Sigmoid colon (tissue), 7 donors: ENCODE data around the gene BRSK2. TPM values are rescaled to one million over a fixed set of nuclear protein-coding genes. Genes with fewer than 3 reads are reported as not detected.
"Not testable (repeated sequence)": the region's sequence is repeated elsewhere in the genome, so short reads cannot be mapped to it uniquely, and the experiment has no call there.

Experiments
- DNase-seq: peaks from one replicate; pipeline ENCODE4 v3.0.0-alpha.2; 2019
- H3K27ac ChIP-seq, 4 donors: fragments of 200-600 bp; sonication (generic); one replicate each; pipeline ENCODE4 v1.5.1; 2016 to 2019; ENCODE audit warnings: mild to moderate bottlenecking in 1 of 4
- H3K27me3 ChIP-seq, 3 donors: fragments of 200-600 bp; sonication (generic); one replicate each; pipeline ENCODE4 v1.5.1; 2019; ENCODE audit warnings: mild to moderate bottlenecking in 1 of 3
- H3K36me3 ChIP-seq, 4 donors: fragments of 200-600 bp; sonication (generic); one replicate each; pipeline ENCODE4 v1.5.1; 2016 to 2019
- H3K4me1 ChIP-seq, 4 donors: fragments of 200-600 bp; sonication (generic); one replicate each; pipeline ENCODE4 v1.5.1; 2017 to 2019
- H3K4me3 ChIP-seq, 4 donors: fragments of 200-600 bp; sonication (generic); one replicate each; pipeline ENCODE4 v1.5.1; 2017 to 2019; ENCODE audit warnings: mild to moderate bottlenecking in 2 of 4, moderate library complexity in 1 of 4
- H3K9me3 ChIP-seq, 4 donors: fragments of 200-600 bp in 3 of 4; sonication (generic) in 3 of 4; one replicate each; pipeline versions ENCODE4 v1.5.1 to v1.6.1; 2013 to 2019
- CTCF ChIP-seq, 4 experiments: fragments of 450-650 bp in 3 of 4; fragments of 200-600 bp in 1 of 4; IDR thresholded peaks; one replicate each; pipeline ENCODE4 v1.5.1; 2016 to 2019; ENCODE audit warnings: antibody characterized with exemption in 4 of 4, mild to moderate bottlenecking in 3 of 4, moderate library complexity in 2 of 4
- EP300 ChIP-seq, 4 donors: sonication (generic); formaldehyde crosslinking; IDR thresholded peaks; one replicate each; pipeline ENCODE4 v1.6.1; 2017; ENCODE audit warnings: antibody characterized with exemption in 4 of 4
- POLR2A ChIP-seq, 2 donors: fragments of 450-650 bp; IDR thresholded peaks; one replicate each; pipeline ENCODE4 v1.6.1; 2016; ENCODE audit warnings: antibody characterized with exemption in 2 of 2, mild to moderate bottlenecking in 2 of 2, moderate library complexity in 2 of 2
- POLR2AphosphoS5 ChIP-seq, 4 donors: sonication (generic); formaldehyde crosslinking; IDR thresholded peaks; one replicate each; pipeline ENCODE4 v1.6.1; 2017; ENCODE audit warnings: antibody characterized with exemption in 4 of 4
- WGBS, 2 donors: extraction: QIAGEN DNeasy Blood & Tissue Kit; methylation state at CpG; one replicate each; pipeline ENCODE4 v1.1.7; 2013; 5-methylcytosine and 5-hydroxymethylcytosine counted together
- intact Hi-C: fragments of 100-400 bp; cut with DNase I; formaldehyde crosslinking; loops from one replicate; pipeline ENCODE4 v1.15.1; 2023
- polyA plus RNA-seq, 3 donors: library from polyadenylated mRNA; stranded (reverse); fragments of 200-250 nt; gene quantifications; one replicate each; pipeline ENCODE4 v1.2.3, GENCODE V29; 2013
- total RNA-seq, 4 donors: library from RNA; depleted of rRNA; stranded (reverse); fragments of >200 nt; gene quantifications; one replicate each; pipeline ENCODE4 v1.1.0, GENCODE V29; 2016
- donor health status: healthy with polysubstance abuse.
- donor health status: Bipolar disorder and iron deficiency.
- donor health status: healthy.

Gene BRSK2
- total and polyA plus RNA-seq, 7 donors = 1.7 to 3.2 (median 1.9) TPM; not detected in 2

GRCh38 chr11:1344056-1344635 lies 45.6 kb upstream of the BRSK2 start:
- Histone ChIP-seq H3K36me3 (no peaks in the 10 kb centered on the region), H3K27me3 (no peaks in the 10 kb centered on the region), H3K4me1 (peaks cover 0 to 6% (median 0%) of the 10 kb centered on the region in 4 donors), H3K4me3 (no peak overlapping the region), H3K27ac (no peak overlapping the region), H3K9me3 (no peaks in the 10 kb centered on the region)
- DNase-seq = peak; percentile 37
- intact Hi-C loops = no loop called here
- no peak for TF ChIP-seq CTCF (IDR thresholded peaks at IDR 0.05)
- TF ChIP-seq POLR2AphosphoS5 (IDR thresholded peaks at IDR 0.05) = no peak
- no peak for TF ChIP-seq POLR2A (IDR thresholded peaks at IDR 0.05)
- TF ChIP-seq EP300 (IDR thresholded peaks at IDR 0.05) = no peak
- 66 to 77% methylated on average over 26 of the region's 26 CpGs for WGBS, 2 donors

GRCh38 chr11:1345737-1346513 lies 43.8 kb upstream of the BRSK2 start:
- H3K9me3 ChIP-seq = no peaks in the 10 kb centered on the region
- TF ChIP-seq POLR2A (IDR thresholded peaks at IDR 0.05) (no peak), POLR2AphosphoS5 (IDR thresholded peaks at IDR 0.05) (no peak), EP300 (IDR thresholded peaks at IDR 0.05) (no peak), CTCF (IDR thresholded peaks at IDR 0.05) (no peak)
- DNase-seq = peak; percentile 52
- intact Hi-C loops = no loop called here
- H3K4me3 ChIP-seq = no peak overlapping the region
- 75 to 82% methylated on average over 28 of the region's 28 CpGs for WGBS, 2 donors
- H3K36me3 ChIP-seq = no peaks in the 10 kb centered on the region
- peaks cover 0 to 6% (median 0%) of the 10 kb centered on the region in 4 donors for H3K4me1 ChIP-seq
- no peaks in the 10 kb centered on the region for H3K27me3 ChIP-seq
- no peak overlapping the region for H3K27ac ChIP-seq

- Histone ChIP-seq H3K36me3 (no peaks in the 10 kb centered on the region), H3K27me3 (no peaks in the 10 kb centered on the region), H3K9me3 (no peaks in the 10 kb centered on the region), H3K4me3 (no peak overlapping the region), H3K4me1 (peaks cover 0 to 6% (median 0%) of the 10 kb centered on the region in 4 donors), H3K27ac (no peak overlapping the region)
- intact Hi-C loops = no loop called here
- peak; percentile 48 for DNase-seq
- 89 to 90% methylated on average over 28 of the region's 28 CpGs for WGBS, 2 donors
- TF ChIP-seq EP300 (IDR thresholded peaks at IDR 0.05) = no peak
- no peak for TF ChIP-seq POLR2A (IDR thresholded peaks at IDR 0.05)
- no peak for TF ChIP-seq POLR2AphosphoS5 (IDR thresholded peaks at IDR 0.05)
- TF ChIP-seq CTCF (IDR thresholded peaks at IDR 0.05) = no peak
Observed at GRCh38 chr11:1346669-1347390, 42.9 kb upstream of the BRSK2 start.

GRCh38 chr11:1347411-1347999 lies 42.2 kb upstream of the BRSK2 start:
- H3K36me3 ChIP-seq, H3K27ac ChIP-seq, H3K9me3 ChIP-seq, H3K27me3 ChIP-seq, H3K4me1 ChIP-seq, H3K4me3 ChIP-seq, intact Hi-C loops: not testable (repeated sequence)
- 89 to 93% methylated on average over 18 of the region's 18 CpGs for WGBS, 2 donors
- peak; percentile 15 for DNase-seq
